MM.1S (cell line): Measurements from ENCODE around the gene UBE2E2.

Source experiments
- DNase-seq: peaks from one replicate; pipeline ENCODE4 v3.0.0-alpha.2; 2015
- H2AFZ ChIP-seq: fragments of 300-600 bp; sonication (generic); 2 replicates; pipeline ENCODE4 v1.6.0; 2016; ENCODE audit warnings: antibody characterized with exemption, low read length
- H3F3A ChIP-seq: fragments of 300-600 bp; sonication (generic); 2 replicates; pipeline ENCODE4 v1.6.1; 2016; ENCODE audit warnings: mild to moderate bottlenecking, antibody characterized with exemption, low read length, moderate library complexity, mixed read lengths; ENCODE audit not compliant: insufficient read depth
- H3K27ac ChIP-seq: fragments of 300-600 bp; sonication (generic); 2 replicates; pipeline ENCODE4 v1.5.1; 2016; ENCODE audit warnings: mild to moderate bottlenecking, low read length
- H3K27me3 ChIP-seq: fragments of 300-600 bp; sonication (generic); replicated peaks from 2 replicates; pipeline ENCODE4 v1.6.0; 2016; ENCODE audit warnings: low read length; ENCODE audit not compliant: insufficient read depth
- H3K36me3 ChIP-seq: fragments of 300-600 bp; sonication (generic); replicated peaks from 2 replicates; pipeline ENCODE4 v1.6.1; 2016; ENCODE audit warnings: mild to moderate bottlenecking, low read length, mixed read lengths; ENCODE audit not compliant: insufficient read depth
- H3K4me1 ChIP-seq: fragments of 300-600 bp; sonication (generic); 2 replicates; pipeline ENCODE4 v1.6.1; 2016; ENCODE audit warnings: low read length, mixed read lengths
- H3K4me2 ChIP-seq: fragments of 300-600 bp; sonication (generic); 2 replicates; pipeline ENCODE4 v1.6.0; 2016; ENCODE audit warnings: low read depth, low read length
- H3K4me3 ChIP-seq: fragments of 300-600 bp; sonication (generic); 2 replicates; pipeline ENCODE4 v1.5.1; 2016; ENCODE audit warnings: low read length, mixed read lengths
- H3K79me2 ChIP-seq: fragments of 300-600 bp; sonication (generic); 2 replicates; pipeline ENCODE4 v1.6.1; 2016; ENCODE audit warnings: mixed run types, low read length, mixed read lengths
- H3K9ac ChIP-seq: fragments of 300-600 bp; sonication (generic); 2 replicates; pipeline ENCODE4 v1.6.1; 2016; ENCODE audit warnings: low read length, mixed read lengths
- H3K9me2 ChIP-seq: fragments of 300-600 bp; sonication (generic); replicated peaks from 2 replicates; pipeline ENCODE4 v1.6.1; 2016; ENCODE audit warnings: mild to moderate bottlenecking, low read length, mixed read lengths; ENCODE audit not compliant: insufficient read depth
- H3K9me3 ChIP-seq: fragments of 300-600 bp; sonication (generic); replicated peaks from 2 replicates; pipeline ENCODE4 v1.6.1; 2016; ENCODE audit warnings: mild to moderate bottlenecking, low read length, mixed read lengths; ENCODE audit not compliant: insufficient read depth
- H4K20me1 ChIP-seq: fragments of 300-600 bp; sonication (generic); 2 replicates; pipeline ENCODE4 v1.6.1; 2016; ENCODE audit warnings: mild to moderate bottlenecking, low read length, moderate library complexity, mixed read lengths; ENCODE audit not compliant: insufficient read depth
- CTCF ChIP-seq: fragments of 300-600 bp; sonication (generic); IDR thresholded peaks from 2 replicates; pipeline ENCODE4 v1.5.1; 2016; ENCODE audit warnings: antibody characterized with exemption, low read length, mixed read lengths
- EZH2 ChIP-seq: fragments of 300-600 bp; sonication (generic); optimal IDR thresholded peaks from 2 replicates; pipeline ENCODE3; 2017; ENCODE audit warnings: low read depth, mild to moderate bottlenecking, antibody characterized with exemption, low read length, mixed read lengths
- EZH2phosphoT487 ChIP-seq: fragments of 300-600 bp; sonication (generic); IDR thresholded peaks from 2 replicates; pipeline ENCODE4 v1.6.1; 2018; ENCODE audit warnings: antibody characterized with exemption, low read length

Gene UBE2E2

DNA sequence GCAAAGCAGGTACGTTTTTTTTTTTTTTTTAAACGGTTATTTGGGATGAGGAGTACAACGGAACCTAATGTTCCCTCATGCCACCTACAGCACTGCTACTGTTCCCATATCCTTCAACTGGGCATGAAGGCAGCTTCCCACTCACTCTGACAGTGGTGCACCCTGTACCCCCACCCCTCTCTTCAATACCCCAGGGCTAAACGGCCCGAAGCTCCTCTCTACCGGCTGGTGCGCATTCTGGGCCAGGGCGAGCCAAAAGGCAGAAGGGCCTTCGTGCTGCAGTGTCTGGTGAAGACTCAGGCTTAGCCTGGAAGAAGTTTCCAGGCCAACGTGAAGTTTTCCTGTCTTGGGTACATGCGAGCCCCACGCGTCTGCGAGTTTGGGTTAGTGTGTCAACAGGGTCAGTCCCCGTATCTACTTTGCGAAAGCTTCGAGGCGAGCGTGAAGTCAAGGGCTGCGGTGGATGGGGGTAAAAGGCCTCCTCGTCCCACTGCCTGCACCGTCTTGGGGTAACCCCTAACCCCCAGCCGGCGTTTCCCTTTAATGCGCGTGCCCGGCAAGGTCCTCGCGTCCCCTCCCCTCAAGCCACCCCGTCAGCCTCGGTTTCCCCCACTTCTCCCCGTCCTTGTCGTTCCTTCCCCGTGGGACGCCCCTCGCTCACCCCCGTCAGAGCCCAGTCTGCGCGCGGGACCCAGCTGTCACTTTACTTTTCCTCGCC, 765 bp upstream of the UBE2E2 start:
- no peak for TF ChIP-seq EZH2
- TF ChIP-seq EZH2phosphoT487, result no peak
- no peak for TF ChIP-seq CTCF
- Histone ChIP-seq H3K9ac (peak overlapping the region; percentile 31; the same call in 1 of the 2 replicates), H3K4me2 (peak overlapping the region; percentile 52), H3K9me3 (no peaks in the 10 kb centered on the region), H3K9me2 (no peaks in the 10 kb centered on the region), H3K4me3 (peak overlapping the region; percentile 60), H3K4me1 (peaks cover 7% of the 10 kb centered on the region), H2AFZ (peak overlapping the region; percentile 68), H3K27ac (no peak overlapping the region), H3K27me3 (no peaks in the 10 kb centered on the region), H3F3A (peaks cover 4% of the 10 kb centered on the region; the same call in 1 of the 2 replicates), H3K36me3 (no peaks in the 10 kb centered on the region), H3K79me2 (peaks cover 40% of the 10 kb centered on the region), H4K20me1 (no peaks in the 10 kb centered on the region)
- DNase-seq, result no peak

DNA sequence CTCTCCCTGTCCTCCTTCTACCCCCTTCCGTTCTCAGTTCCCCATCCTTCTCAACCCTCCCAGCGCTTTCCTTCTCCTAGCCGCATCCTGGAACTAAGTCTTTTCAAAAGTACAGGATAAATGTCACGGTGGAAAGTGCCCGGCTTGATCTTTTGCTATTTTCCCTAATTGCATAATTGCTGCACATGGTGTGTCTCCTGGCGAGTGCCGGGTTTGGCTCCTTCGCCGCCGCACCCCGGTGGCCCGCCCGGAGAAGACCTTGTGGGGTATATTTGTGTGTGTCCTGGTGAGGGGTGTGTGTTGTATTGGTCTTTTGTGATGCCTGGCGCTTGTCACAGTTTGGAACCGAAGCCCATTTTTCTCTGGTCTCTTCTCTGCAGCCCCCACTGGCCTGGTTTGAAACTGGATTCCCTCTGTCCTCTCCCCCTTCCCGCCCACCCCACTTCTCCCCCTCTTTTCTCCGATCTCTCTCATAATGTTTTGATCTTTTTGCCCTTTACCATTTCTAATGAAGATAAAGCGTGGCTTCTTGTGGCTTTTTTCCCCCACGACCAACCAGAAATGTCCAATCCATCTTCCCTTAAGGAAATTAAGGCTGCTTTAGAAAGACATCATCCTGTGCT, 692 bp downstream of the UBE2E2 start:
- Histone ChIP-seq H3K4me1 (peaks cover 15% of the 10 kb centered on the region), H3K4me2 (peak overlapping the region; percentile 66), H3K9me3 (no peaks in the 10 kb centered on the region), H3K79me2 (peaks cover 53% of the 10 kb centered on the region), H3K27me3 (no peaks in the 10 kb centered on the region), H3K9ac (peak overlapping the region; percentile 80), H3K36me3 (no peaks in the 10 kb centered on the region), H3K27ac (no peak overlapping the region), H3F3A (peaks cover 4% of the 10 kb centered on the region; the same call in 1 of the 2 replicates), H4K20me1 (no peaks in the 10 kb centered on the region), H3K4me3 (peak overlapping the region; percentile 97), H2AFZ (peak overlapping the region; percentile 86), H3K9me2 (no peaks in the 10 kb centered on the region)
- DNase-seq, result peak; percentile 16
- no peak for TF ChIP-seq EZH2phosphoT487
- TF ChIP-seq CTCF, result no peak
- no peak for TF ChIP-seq EZH2

DNA sequence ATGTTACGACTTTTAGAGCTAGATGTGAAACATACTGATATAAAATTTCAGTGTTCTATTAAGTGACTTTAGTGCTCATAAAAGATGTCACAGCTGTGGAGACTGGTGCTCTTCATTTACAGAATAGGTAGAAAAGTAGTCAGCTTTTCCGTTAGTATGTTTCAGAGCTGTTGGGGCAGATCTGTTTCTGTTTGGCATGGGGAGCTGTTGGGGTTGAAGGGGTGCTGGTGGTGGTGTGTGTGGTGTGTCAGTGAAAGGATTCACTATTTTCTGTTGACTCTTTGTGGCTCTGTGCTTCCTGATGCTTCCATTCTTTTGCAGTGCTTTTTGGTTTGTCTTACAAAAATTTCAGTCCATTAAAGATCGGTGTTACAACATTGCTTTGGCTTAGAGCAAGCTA, 3.2 kb downstream of the UBE2E2 start:
- TF ChIP-seq EZH2 (no peak), EZH2phosphoT487 (no peak), CTCF (no peak)
- no peak overlapping the region for H2AFZ ChIP-seq
- no peak overlapping the region for H3K4me3 ChIP-seq
- no peak overlapping the region for H3K4me2 ChIP-seq
- H3K9ac ChIP-seq, result no peak overlapping the region
- peaks cover 73% of the 10 kb centered on the region for H3K79me2 ChIP-seq
- H3K36me3 ChIP-seq, result no peaks in the 10 kb centered on the region
- DNase-seq, result no peak
- peaks cover 24% of the 10 kb centered on the region for H3K4me1 ChIP-seq
- H3K27me3 ChIP-seq, result no peaks in the 10 kb centered on the region
- H3K9me2 ChIP-seq, result no peaks in the 10 kb centered on the region
- peaks cover 4% of the 10 kb centered on the region; the same call in 1 of the 2 replicates for H3F3A ChIP-seq
- H4K20me1 ChIP-seq, result no peaks in the 10 kb centered on the region
- H3K27ac ChIP-seq, result no peak overlapping the region
- H3K9me3 ChIP-seq, result no peaks in the 10 kb centered on the region
